NB4 (cell line): ENCODE results near the gene WFDC5.

Source experiments
- CTCF ChIP-seq: IDR thresholded peaks from one replicate; pipeline ENCODE4 v1.5.1; 2012; ENCODE audit warnings: low read depth, low read length
- MAX ChIP-seq: IDR thresholded peaks from 2 replicates; pipeline ENCODE4 v1.6.1; 2011; ENCODE audit warnings: low read depth, low read length
- MYC ChIP-seq: IDR thresholded peaks from 2 replicates; pipeline ENCODE4 v1.6.1; 2011; ENCODE audit warnings: low read depth, low read length
- POLR2A ChIP-seq: IDR thresholded peaks from 2 replicates; pipeline ENCODE4 v1.6.1; 2011; ENCODE audit warnings: mild to moderate bottlenecking; ENCODE audit not compliant: insufficient read length; ENCODE audit errors: extremely low read depth

GRCh38 chr20:45066372-45066771 lies 48.6 kb downstream of the WFDC5 start:
- TF ChIP-seq CTCF (no peak), POLR2A (no peak), MYC (no peak), MAX (no peak)
